RWPE2 (cell line): ENCODE data around the gene INO80E.
A peak's percentile ranks its signal among the peaks of the same experiment; 100 is the strongest.

Experiments
- ATAC-seq: fragments of 200-7000 bp; cut with Tn5 transposase; 3 replicates; pipeline ENCODE4 v1.9.1; 2021; ENCODE audit warnings: low read depth
- DNase-seq: peaks from one replicate; pipeline ENCODE4 v3.0.0-alpha.2; 2020; ENCODE audit warnings: low spot score
- H3K27ac ChIP-seq: fragments of 450-650 bp; 2 replicates; pipeline ENCODE4 v1.5.1; 2017; ENCODE audit warnings: mild to moderate bottlenecking; ENCODE audit not compliant: poor library complexity, severe bottlenecking
- H3K27me3 ChIP-seq: fragments of 250-450 bp; sonication (Bioruptor Pico); 2 replicates; pipeline ENCODE4 v1.5.1; 2021; ENCODE audit warnings: mild to moderate bottlenecking, moderate library complexity; ENCODE audit not compliant: insufficient read depth, poor library complexity, severe bottlenecking
- H3K36me3 ChIP-seq: fragments of 250-450 bp; sonication (Bioruptor Pico); 2 replicates; pipeline ENCODE4 v1.5.1; 2020; ENCODE audit warnings: low read depth, mild to moderate bottlenecking, moderate library complexity
- H3K4me1 ChIP-seq: fragments of 250-450 bp; sonication (Bioruptor Pico); 2 replicates; pipeline ENCODE4 v1.5.1; 2021; ENCODE audit warnings: mild to moderate bottlenecking, moderate library complexity; ENCODE audit not compliant: insufficient read depth, poor library complexity, severe bottlenecking
- H3K4me3 ChIP-seq: fragments of 250-450 bp; sonication (Bioruptor Pico); 2 replicates; pipeline ENCODE4 v1.5.1; 2021; ENCODE audit warnings: mild to moderate bottlenecking, moderate library complexity; ENCODE audit not compliant: severe bottlenecking
- H3K9me3 ChIP-seq: fragments of 250-450 bp; sonication (Bioruptor Pico); 2 replicates; pipeline ENCODE4 v1.5.1; 2021; ENCODE audit warnings: mild to moderate bottlenecking, moderate library complexity; ENCODE audit not compliant: severe bottlenecking
- TF ChIP-seq, protein P1 (sequence below): fragments of 450-650 bp; IDR thresholded peaks from one replicate; pipeline ENCODE4 v1.5.1; 2017; ENCODE audit warnings: mild to moderate bottlenecking, moderate library complexity; ENCODE audit not compliant: poor library complexity, severe bottlenecking

Gene INO80E

DNA sequence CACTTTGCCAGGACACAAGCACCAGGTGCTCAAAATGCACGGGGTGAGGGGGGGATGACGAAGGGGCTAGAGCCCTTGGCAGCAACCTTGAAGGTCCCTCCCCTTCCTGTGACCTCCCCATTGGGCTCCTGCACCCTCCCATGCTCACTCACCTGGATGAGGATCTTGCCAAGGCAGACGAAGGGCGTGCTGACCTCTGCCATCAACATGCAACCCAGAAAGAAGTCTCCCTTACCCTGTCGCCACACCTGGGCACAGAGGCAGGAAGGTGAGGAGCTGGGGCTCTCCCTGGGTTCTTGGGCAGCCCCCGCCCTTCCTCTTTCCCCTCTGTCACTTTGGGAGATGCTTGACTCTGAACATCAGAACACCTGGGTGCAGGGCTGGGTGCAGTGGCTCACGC is 29.5 kb downstream of the INO80E start:
- Histone ChIP-seq H3K27me3 (peaks cover 3% of the 10 kb centered on the region), H3K36me3 (no peaks in the 10 kb centered on the region), H3K4me1 (no peaks in the 10 kb centered on the region), H3K27ac (no peak overlapping the region), H3K9me3 (no peaks in the 10 kb centered on the region), H3K4me3 (no peak overlapping the region)
- DNase-seq (no peak), ATAC-seq (no peak)
- TF ChIP-seq, protein P1, sequence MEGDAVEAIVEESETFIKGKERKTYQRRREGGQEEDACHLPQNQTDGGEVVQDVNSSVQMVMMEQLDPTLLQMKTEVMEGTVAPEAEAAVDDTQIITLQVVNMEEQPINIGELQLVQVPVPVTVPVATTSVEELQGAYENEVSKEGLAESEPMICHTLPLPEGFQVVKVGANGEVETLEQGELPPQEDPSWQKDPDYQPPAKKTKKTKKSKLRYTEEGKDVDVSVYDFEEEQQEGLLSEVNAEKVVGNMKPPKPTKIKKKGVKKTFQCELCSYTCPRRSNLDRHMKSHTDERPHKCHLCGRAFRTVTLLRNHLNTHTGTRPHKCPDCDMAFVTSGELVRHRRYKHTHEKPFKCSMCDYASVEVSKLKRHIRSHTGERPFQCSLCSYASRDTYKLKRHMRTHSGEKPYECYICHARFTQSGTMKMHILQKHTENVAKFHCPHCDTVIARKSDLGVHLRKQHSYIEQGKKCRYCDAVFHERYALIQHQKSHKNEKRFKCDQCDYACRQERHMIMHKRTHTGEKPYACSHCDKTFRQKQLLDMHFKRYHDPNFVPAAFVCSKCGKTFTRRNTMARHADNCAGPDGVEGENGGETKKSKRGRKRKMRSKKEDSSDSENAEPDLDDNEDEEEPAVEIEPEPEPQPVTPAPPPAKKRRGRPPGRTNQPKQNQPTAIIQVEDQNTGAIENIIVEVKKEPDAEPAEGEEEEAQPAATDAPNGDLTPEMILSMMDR, result no peak

DNA sequence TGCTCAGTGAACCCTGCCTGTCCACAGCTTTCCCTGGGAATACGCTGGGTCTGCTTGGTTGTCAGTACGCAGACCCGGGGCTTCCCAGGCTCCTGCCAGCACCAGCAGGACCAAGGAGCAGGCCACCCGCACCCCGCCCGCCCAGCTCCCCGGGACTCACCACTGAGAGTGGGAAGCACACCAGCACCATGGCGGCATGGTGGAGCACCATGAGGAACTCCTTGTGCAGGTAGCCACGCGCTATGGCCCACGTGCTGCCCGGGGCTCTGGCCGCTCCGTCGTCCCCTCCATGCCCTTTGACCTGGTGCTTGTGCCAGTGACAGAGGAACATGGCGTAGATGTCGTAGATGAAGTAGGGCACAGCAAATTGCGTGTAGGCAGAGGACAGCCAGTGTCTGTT is 30.4 kb downstream of the INO80E start:
- TF ChIP-seq, protein P1, result no peak
- no peaks in the 10 kb centered on the region for H3K9me3 ChIP-seq
- ATAC-seq (no peak), DNase-seq (no peak)
- no peaks in the 10 kb centered on the region for H3K36me3 ChIP-seq
- no peak overlapping the region for H3K4me3 ChIP-seq
- no peak overlapping the region for H3K27ac ChIP-seq
- no peaks in the 10 kb centered on the region for H3K4me1 ChIP-seq
- H3K27me3 ChIP-seq, result peaks cover 6% of the 10 kb centered on the region

DNA sequence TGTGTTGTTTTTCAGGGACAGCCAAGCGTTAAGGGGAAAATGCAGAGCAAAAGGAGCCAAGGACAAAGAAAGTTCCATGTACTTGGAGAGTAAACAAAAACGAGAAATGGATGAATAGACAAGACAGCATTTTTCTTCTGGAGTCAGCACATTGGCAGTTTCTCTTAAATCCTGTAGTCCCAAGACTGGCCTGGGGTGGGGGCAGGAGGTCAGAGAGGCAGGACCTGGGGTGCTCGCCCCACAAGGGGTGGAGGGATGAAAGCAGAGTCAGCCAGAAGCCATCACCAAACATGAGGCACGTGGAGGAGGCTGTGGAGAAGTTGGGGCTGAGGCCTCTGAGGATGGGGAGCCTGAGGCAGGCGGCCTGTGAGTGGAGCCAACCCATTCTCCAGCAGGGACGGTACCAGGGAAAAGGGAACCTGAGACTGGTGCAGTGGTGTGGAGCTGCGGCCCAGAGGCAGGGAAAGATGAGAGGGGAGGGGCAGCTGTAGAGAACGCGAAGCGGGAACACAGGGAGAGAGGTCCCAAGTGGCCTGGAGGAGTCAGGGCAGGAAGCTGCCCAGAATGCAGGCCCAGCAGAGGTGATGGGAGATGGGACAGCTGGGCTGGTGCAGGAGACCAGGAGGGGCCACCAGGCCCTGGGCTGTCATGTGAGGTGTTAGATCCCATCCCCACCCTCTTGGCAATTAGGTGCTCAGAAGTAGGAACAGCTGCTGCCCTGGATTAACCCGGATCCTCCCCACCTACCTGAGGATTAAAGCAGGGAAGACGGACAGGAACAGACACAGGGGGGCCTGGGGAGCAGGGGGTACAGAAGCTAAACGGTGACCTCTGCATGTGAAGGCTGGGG is 31.8 kb downstream of the INO80E start:
- no peak overlapping the region for H3K27ac ChIP-seq
- TF ChIP-seq, protein P1, result no peak
- H3K36me3 ChIP-seq, result no peaks in the 10 kb centered on the region
- no peaks in the 10 kb centered on the region for H3K9me3 ChIP-seq
- H3K4me1 ChIP-seq, result no peaks in the 10 kb centered on the region
- ATAC-seq (no peak), DNase-seq (no peak)
- peaks cover 8% of the 10 kb centered on the region for H3K27me3 ChIP-seq
- no peak overlapping the region for H3K4me3 ChIP-seq

DNA sequence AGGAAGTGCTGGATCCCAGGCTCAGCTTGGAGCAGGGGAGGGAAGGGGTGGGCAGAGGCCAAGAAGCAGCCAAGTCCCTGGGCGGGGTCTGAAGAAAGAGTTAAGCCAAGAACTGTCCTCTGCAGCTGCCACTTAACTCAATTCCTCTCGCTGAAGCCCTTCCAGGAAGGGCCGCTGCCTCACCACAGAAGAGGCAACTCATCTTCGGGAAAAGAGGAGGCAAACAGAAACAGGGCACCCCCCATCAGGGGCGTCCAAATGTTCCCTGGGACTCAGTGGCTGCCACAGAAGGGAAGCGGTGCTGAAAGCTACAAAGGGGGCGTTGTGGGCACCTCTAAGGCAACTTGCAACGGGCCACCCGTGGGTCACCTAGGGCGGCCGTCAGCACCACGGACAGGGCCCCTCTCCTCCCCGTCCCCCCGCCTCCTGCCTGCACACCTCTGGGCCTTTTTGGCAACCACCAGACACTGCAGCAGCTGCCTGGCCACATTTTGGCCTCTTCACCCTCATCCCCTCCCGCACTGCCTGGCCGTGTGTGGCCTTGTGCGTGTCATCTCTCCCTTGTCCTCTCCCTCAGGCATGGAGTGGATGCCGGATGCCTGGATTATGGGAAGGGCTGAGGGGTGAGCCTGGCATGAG is 32.5 kb downstream of the INO80E start:
- H3K4me1 ChIP-seq, result no peaks in the 10 kb centered on the region
- H3K27me3 ChIP-seq, result peaks cover 8% of the 10 kb centered on the region
- ATAC-seq (peak; percentile 36; the same call in 2 of the 3 replicates), DNase-seq (no peak)
- H3K4me3 ChIP-seq, result no peak overlapping the region
- H3K27ac ChIP-seq, result no peak overlapping the region
- TF ChIP-seq, protein P1, result no peak
- no peaks in the 10 kb centered on the region for H3K36me3 ChIP-seq
- H3K9me3 ChIP-seq, result no peaks in the 10 kb centered on the region
